CD4-positive, alpha-beta T cell (primary cell): ENCODE measurements around the gene ADAM17. TPM values are rescaled to one million over a fixed set of nuclear protein-coding genes. Genes with fewer than 3 reads are reported as not detected.

Experiments
- ATAC-seq: fragments of 200-7000 bp; cut with Tn5 transposase; one replicate; pipeline ENCODE4 v1.10.0; 2022; ENCODE audit warnings: mild to moderate bottlenecking; ENCODE audit not compliant: poor library complexity
- CTCF ChIA-PET: fragments of 350-600 bp; sonication (Branson Sonifier 250); formaldehyde crosslinking; loops from one replicate; lab custom pipeline; 2021; ENCODE audit warnings: antibody characterized with exemption, inconsistent platforms; lab: Charles Lee
- POLR2A ChIA-PET: fragments of 350-600 bp; sonication (Branson Sonifier 250); formaldehyde crosslinking; loops from one replicate; lab custom pipeline; 2021; ENCODE audit warnings: antibody characterized with exemption, inconsistent platforms; lab: Charles Lee
- DNase-seq, 14 experiments: peaks; one replicate each; pipeline ENCODE4 v3.0.0-alpha.2; 2013 to 2020; ENCODE audit warnings: mixed read lengths in 2 of 14
- H3K27ac ChIP-seq, 2 donors: one replicate each; pipeline versions ENCODE4 v1.5.1 to v1.7.0; 2013; ENCODE audit warnings: low read length in 2 of 2, low read depth in 1 of 2, mild to moderate bottlenecking in 1 of 2
- H3K27me3 ChIP-seq, 2 experiments: 1 replicate in 1 of 2; 2 replicates in 1 of 2; pipeline versions ENCODE4 v1.6.1 to v1.7.0; 2013; ENCODE audit warnings: low read length in 2 of 2, control low read depth in 1 of 2, mild to moderate bottlenecking in 1 of 2, moderate library complexity in 1 of 2; ENCODE audit not compliant: insufficient read depth in 2 of 2, control insufficient read depth in 1 of 2
- H3K36me3 ChIP-seq: one replicate; pipeline ENCODE4 v1.6.1; 2013; ENCODE audit warnings: low read length, control low read depth; ENCODE audit not compliant: insufficient read depth
- H3K4me1 ChIP-seq: one replicate; pipeline ENCODE4 v1.6.1; 2013; ENCODE audit warnings: low read length, control low read depth; ENCODE audit not compliant: insufficient read depth
- H3K4me3 ChIP-seq: one replicate; pipeline ENCODE4 v1.5.1; 2013; ENCODE audit warnings: mild to moderate bottlenecking, low read length, moderate library complexity
- H3K9me3 ChIP-seq, 2 experiments: 1 replicate in 1 of 2; 2 replicates in 1 of 2; pipeline versions ENCODE4 v1.6.1 to v1.7.0; 2013; ENCODE audit warnings: low read length in 2 of 2, mild to moderate bottlenecking in 2 of 2, control low read depth in 1 of 2, moderate library complexity in 1 of 2; ENCODE audit not compliant: control insufficient read depth in 1 of 2, insufficient read depth in 1 of 2
- H3K27ac Mint-ChIP-seq: one replicate; pipeline ENCODE4 v1.8.0; 2020; ENCODE audit warnings: mixed read lengths
- H3K27me3 Mint-ChIP-seq: one replicate; pipeline ENCODE4 v1.8.0; 2021; ENCODE audit warnings: mixed read lengths
- H3K36me3 Mint-ChIP-seq: one replicate; pipeline ENCODE4 v1.8.0; 2021; ENCODE audit warnings: low read depth, mixed read lengths
- H3K4me1 Mint-ChIP-seq: one replicate; pipeline ENCODE4 v1.8.0; 2021; ENCODE audit warnings: low read depth, mixed read lengths
- H3K4me3 Mint-ChIP-seq: one replicate; pipeline ENCODE4 v1.8.0; 2020; ENCODE audit warnings: mild to moderate bottlenecking, mixed read lengths
- H3K9me3 Mint-ChIP-seq: one replicate; pipeline ENCODE4 v1.8.0; 2020; ENCODE audit warnings: mixed read lengths
- intact Hi-C, 2 experiments: fragments of 100-400 bp; cut with DNase I in 1 of 2; cut with micrococcal nuclease in 1 of 2; formaldehyde crosslinking; loops; one replicate each; pipeline versions ENCODE4 v1.15.1 to v1.9.0; 2023 to 2025; cut with DNase I, micrococcal nuclease
- total RNA-seq, 174 experiments: library from RNA in 2 of 174; stranded (reverse) in 2 of 174; gene quantifications; one replicate each; pipeline ENCODE4 v1.2.3 and lab custom pipeline; 2021 to 2026
- TF ChIP-seq, protein P1 (sequence below): fragments of 200-600 bp; IDR thresholded peaks from one replicate; pipeline ENCODE4 v1.8.0; 2022; ENCODE audit warnings: antibody characterized with exemption, mild to moderate bottlenecking

The ADAM17 gene
- total RNA-seq, 2 experiments from 2014 or later = 21.4 to 21.6 TPM

DNA sequence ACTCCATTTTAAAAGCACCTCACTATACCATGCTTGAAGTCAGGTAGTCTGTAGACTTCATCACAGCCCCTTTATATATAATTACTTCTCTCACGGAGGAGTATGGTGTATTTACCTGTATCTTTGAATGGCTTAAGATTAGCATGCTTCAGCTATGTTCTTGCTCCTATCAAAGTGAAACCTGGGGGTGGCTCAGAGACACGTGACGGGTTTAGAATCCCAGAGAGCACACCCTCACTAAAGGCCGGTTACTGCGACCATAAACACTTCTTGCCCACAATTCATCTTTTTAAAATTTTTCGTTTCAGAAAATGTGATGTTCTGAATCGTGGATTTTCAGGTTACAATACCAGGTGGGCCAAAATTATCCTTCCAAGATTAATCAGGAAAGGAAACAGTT lies 77.7 kb downstream of the ADAM17 start:
- POLR2A ChIA-PET = no interaction called here
- Mint-ChIP-seq H3K9me3 (no peaks in the 10 kb centered on the region), H3K4me3 (peak overlapping the region; percentile 39), H3K36me3 (peaks cover 78% of the 10 kb centered on the region), H3K27ac (peak overlapping the region; percentile 88), H3K4me1 (peaks cover 69% of the 10 kb centered on the region), H3K27me3 (no peaks in the 10 kb centered on the region)
- Histone ChIP-seq H3K4me3 (no peak overlapping the region), H3K9me3 (peaks cover 0 to 5% of the 10 kb centered on the region in 2 experiments), H3K4me1 (peaks cover 37% of the 10 kb centered on the region), H3K36me3 (peaks cover 32% of the 10 kb centered on the region), H3K27ac (no peak overlapping the region), H3K27me3 (no peaks in the 10 kb centered on the region)
- intact Hi-C loops = loop anchor here (2.0 to 10.0 kb wide), 5 partner anchors 77 to 567 kb away; partner anchors contain the start of genes ADAM17 (in 1 of the 2), KLF11 (in 1 of the 2) and YWHAQ (in 1 of the 2)
- ATAC-seq (no peak), DNase-seq (no peak)
- TF ChIP-seq, protein P1, sequence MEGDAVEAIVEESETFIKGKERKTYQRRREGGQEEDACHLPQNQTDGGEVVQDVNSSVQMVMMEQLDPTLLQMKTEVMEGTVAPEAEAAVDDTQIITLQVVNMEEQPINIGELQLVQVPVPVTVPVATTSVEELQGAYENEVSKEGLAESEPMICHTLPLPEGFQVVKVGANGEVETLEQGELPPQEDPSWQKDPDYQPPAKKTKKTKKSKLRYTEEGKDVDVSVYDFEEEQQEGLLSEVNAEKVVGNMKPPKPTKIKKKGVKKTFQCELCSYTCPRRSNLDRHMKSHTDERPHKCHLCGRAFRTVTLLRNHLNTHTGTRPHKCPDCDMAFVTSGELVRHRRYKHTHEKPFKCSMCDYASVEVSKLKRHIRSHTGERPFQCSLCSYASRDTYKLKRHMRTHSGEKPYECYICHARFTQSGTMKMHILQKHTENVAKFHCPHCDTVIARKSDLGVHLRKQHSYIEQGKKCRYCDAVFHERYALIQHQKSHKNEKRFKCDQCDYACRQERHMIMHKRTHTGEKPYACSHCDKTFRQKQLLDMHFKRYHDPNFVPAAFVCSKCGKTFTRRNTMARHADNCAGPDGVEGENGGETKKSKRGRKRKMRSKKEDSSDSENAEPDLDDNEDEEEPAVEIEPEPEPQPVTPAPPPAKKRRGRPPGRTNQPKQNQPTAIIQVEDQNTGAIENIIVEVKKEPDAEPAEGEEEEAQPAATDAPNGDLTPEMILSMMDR = no peak
- CTCF ChIA-PET = no interaction called here

DNA sequence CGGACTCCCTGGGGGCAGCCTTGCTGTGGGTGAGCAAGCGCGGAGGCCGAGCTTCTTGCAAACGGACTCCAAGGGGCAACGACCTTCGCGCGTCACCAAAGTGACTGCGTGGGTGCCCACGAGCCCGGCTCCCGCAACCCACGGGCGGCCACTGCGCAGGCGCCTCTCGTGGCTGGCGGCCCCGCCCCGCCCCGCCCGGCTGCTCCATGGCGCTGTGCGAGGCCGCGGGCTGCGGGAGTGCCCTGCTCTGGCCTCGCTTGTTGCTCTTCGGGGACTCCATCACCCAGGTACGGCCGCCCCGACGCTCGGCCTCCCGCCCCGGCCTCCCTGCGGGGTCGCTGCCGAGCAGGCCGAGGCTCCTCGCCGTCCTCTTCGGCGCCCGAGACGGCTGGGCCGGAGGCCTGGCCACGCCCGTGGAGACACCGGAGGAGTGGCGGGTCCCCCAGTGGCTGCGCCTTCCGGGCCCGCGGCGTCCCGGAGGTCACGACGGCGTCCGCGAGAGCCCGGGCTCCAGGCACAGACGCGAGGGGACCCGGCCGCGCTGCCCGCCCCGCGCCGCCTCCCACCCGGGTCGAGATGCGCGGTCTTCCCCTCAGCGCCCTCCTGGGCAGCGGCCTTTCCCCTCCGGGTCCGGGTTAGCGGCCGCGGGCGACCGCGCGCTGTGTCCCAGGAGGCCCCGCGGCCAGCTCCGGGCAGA lies 81.1 kb downstream of the ADAM17 start, which contains the start of gene IAH1:
IAH1 (plus strand) TSS at position 191 of the 697 bp plus-strand sequence; CDS start at position 207, 16 bp downstream.
- intact Hi-C loops = loop anchor here (1.0 to 10.0 kb wide), 6 partner anchors 51 to 570 kb away; partner anchors contain the start of genes CPSF3 (in 2 of the 2), ITGB1BP1 (in 2 of the 2), ADAM17 (in 1 of the 2) and KLF11 (in 1 of the 2)
- H3K4me3 ChIP-seq = peak within 1 kb of the TSS; percentile 82
- ChIA-PET CTCF (no interaction called here), POLR2A (interaction anchor here (0.6 to 3.3 kb wide), 17 partner anchors 8 to 793 kb away, joined by 3 to 50 read pairs (median 3); partner anchors contain the start of genes ADAM17, CPSF3, ID2 and ITGB1BP1)
- TF ChIP-seq, protein P1 = no peak
- peaks cover 6% of the 10 kb centered on the region for H3K36me3 ChIP-seq
- peaks cover 37% of the 10 kb centered on the region for H3K4me1 ChIP-seq
- H3K27ac ChIP-seq = peak within 1 kb of the TSS; percentile 90
- H3K4me1 Mint-ChIP-seq = peaks cover 59% of the 10 kb centered on the region
- no peaks in the 10 kb centered on the region for H3K9me3 Mint-ChIP-seq
- peak; percentile 81 for ATAC-seq
- peaks cover 49% of the 10 kb centered on the region for H3K36me3 Mint-ChIP-seq
- H3K27me3 ChIP-seq = no peaks in the 10 kb centered on the region
- H3K27ac Mint-ChIP-seq = peak within 1 kb of the TSS; percentile 92
- peak within 1 kb of the TSS; percentile 88 for H3K4me3 Mint-ChIP-seq
- no peaks in the 10 kb centered on the region for H3K27me3 Mint-ChIP-seq
- peaks cover 0 to 5% of the 10 kb centered on the region in 2 experiments for H3K9me3 ChIP-seq
- DNase-seq = peak; percentile 54 to 90 (median 75)

DNA sequence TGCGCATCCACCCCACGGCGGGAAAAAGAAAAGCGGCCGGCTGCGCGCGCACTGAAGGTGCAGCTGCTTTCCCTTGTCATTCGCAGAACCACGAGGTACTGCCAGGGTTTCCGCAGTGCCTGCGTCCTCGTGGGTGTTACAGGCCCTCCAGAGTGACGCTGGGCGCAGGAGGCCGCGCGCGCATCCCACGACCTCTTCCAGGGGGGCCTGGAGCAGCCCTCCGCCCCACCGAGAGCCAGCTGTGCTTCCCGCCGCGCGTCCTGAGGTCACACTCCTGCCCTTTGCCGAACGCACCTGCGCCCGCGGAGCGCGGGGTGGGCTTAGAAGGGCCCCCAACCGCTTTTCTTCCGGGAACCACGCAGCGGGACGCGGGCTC lies 81.7 kb downstream of the ADAM17 start:
- H3K4me3 Mint-ChIP-seq = peak overlapping the region; percentile 88
- H3K36me3 Mint-ChIP-seq = peaks cover 46% of the 10 kb centered on the region
- peak; percentile 54 to 85 (median 70) for DNase-seq
- intact Hi-C loops = loop anchor here (1.0 to 10.0 kb wide), 6 partner anchors 51 to 571 kb away; partner anchors contain the start of genes CPSF3 (in 2 of the 2), ITGB1BP1 (in 2 of the 2), ADAM17 (in 1 of the 2) and KLF11 (in 1 of the 2)
- peak; percentile 81 for ATAC-seq
- H3K36me3 ChIP-seq = peaks cover 10% of the 10 kb centered on the region
- peaks cover 37% of the 10 kb centered on the region for H3K4me1 ChIP-seq
- peaks cover 54% of the 10 kb centered on the region for H3K4me1 Mint-ChIP-seq
- H3K27me3 Mint-ChIP-seq = no peaks in the 10 kb centered on the region
- TF ChIP-seq, protein P1 = no peak
- peaks cover 0 to 5% of the 10 kb centered on the region in 2 experiments for H3K9me3 ChIP-seq
- no peaks in the 10 kb centered on the region for H3K27me3 ChIP-seq
- H3K27ac Mint-ChIP-seq = peak overlapping the region; percentile 92
- peak overlapping the region; percentile 82 for H3K4me3 ChIP-seq
- H3K9me3 Mint-ChIP-seq = no peaks in the 10 kb centered on the region
- CTCF ChIA-PET = no interaction called here
- POLR2A ChIA-PET = interaction anchor here (0.6 to 3.3 kb wide), 21 partner anchors 8 to 792 kb away, joined by 3 to 50 read pairs (median 4); partner anchors contain the start of genes ADAM17, CPSF3, ID2 and ITGB1BP1
- H3K27ac ChIP-seq = peak overlapping the region; percentile 90
